ENCODE results near the gene GPR17. TPM values are rescaled to one million over a fixed set of nuclear protein-coding genes. Genes with fewer than 3 reads are reported as not detected.

Gene GPR17
- total RNA-seq, 1 experiment from 2014 or later: 0.35 TPM

GRCh38 chr2:127653421-127654083 is 7.6 kb downstream of the GPR17 start:
- Histone ChIP-seq H3K79me1 (ENCODE audit: insufficient read depth, low read depth, low read length, poor library complexity, severe bottlenecking) (no peaks in the 10 kb centered on the region), H3K27me3 (ENCODE audit: insufficient read depth, low read length) (no peaks in the 10 kb centered on the region), H3K79me2 (ENCODE audit: insufficient read depth, low read length) (no peaks in the 10 kb centered on the region), H2BK20ac (ENCODE audit: low read depth, low read length, poor library complexity, severe bottlenecking) (no peak overlapping the region), H2BK15ac (ENCODE audit: low read depth, low read length) (no peak overlapping the region), H4K20me1 (ENCODE audit: control insufficient read depth, insufficient read depth, insufficient read length) (no peaks in the 10 kb centered on the region), H3K14ac (ENCODE audit: insufficient read depth, low read length) (no peak overlapping the region; the same call in 1 of the 2 replicates), H3K4me2 (ENCODE audit: insufficient read depth, insufficient read length, low read length) (no peak overlapping the region), H3K27ac (ENCODE audit: insufficient read length, low read depth, low read length) (no peak overlapping the region), H3K9ac (ENCODE audit: extremely low read depth, insufficient read length, low read length) (no peak overlapping the region), H2BK120ac (ENCODE audit: low read depth, low read length, poor library complexity, severe bottlenecking) (no peak overlapping the region), H3K4ac (ENCODE audit: low read depth, low read length) (no peak overlapping the region), H2BK5ac (ENCODE audit: insufficient read length, low read length) (no peak overlapping the region), H3K4me1 (ENCODE audit: insufficient read depth, low read length) (no peaks in the 10 kb centered on the region), H2BK12ac (ENCODE audit: insufficient read length, low read depth, low read length) (no peak overlapping the region), H3K18ac (ENCODE audit: insufficient read length, low read depth, low read length) (no peak overlapping the region), H3K23me2 (ENCODE audit: insufficient read length, low read depth, low read length, poor library complexity, severe bottlenecking) (peaks cover 4% of the 10 kb centered on the region), H3K9me3 (ENCODE audit: control insufficient read depth, low read depth, low read length) (no peaks in the 10 kb centered on the region), H4K8ac (replicated peaks; ENCODE audit: insufficient read length, low read depth, low read length) (no peak overlapping the region), H4K5ac (ENCODE audit: insufficient read length, low read depth, low read length) (no peak overlapping the region), H2AFZ (ENCODE audit: low read length) (no peak overlapping the region), H3K56ac (ENCODE audit: insufficient read length, low read depth, low read length) (no peak overlapping the region), H2AK5ac (ENCODE audit: insufficient read length, low read length) (no peak overlapping the region), H3T11ph (ENCODE audit: low read length) (no peak overlapping the region), H3K23ac (ENCODE audit: insufficient read length, low read depth, low read length) (no peak overlapping the region), H4K91ac (ENCODE audit: insufficient read length, low read depth, low read length) (no peak overlapping the region)
- no peaks in the 10 kb centered on the region for H3K36me3 Mint-ChIP-seq (ENCODE audit: insufficient read depth in 1 of 3, low read depth in 3 of 3)
- no CpG with 5 or more reads among the region's 16 CpGs for WGBS (ENCODE audit: extremely low coverage, insufficient read length, low lambda C conversion rate)
- H3K4me3 Mint-ChIP-seq: no peak overlapping the region
- peaks cover 11 to 20% of the 10 kb centered on the region in 2 experiments for H3K4me1 Mint-ChIP-seq
- peak overlapping the region in 1 of 3 experiments; percentile 57; a peak in 2 of 7 replicates for H3K27ac Mint-ChIP-seq
- no peak for DNase-seq
- H3K27me3 Mint-ChIP-seq (ENCODE audit: low read depth): peaks cover 5% of the 10 kb centered on the region
- TF ChIP-seq CTCF (conservative IDR thresholded peaks at IDR 0.05): no peak
- H3K9me3 Mint-ChIP-seq: no peaks in the 10 kb centered on the region

Data from H9 (cell line).